ENCODE measurements around the gene EYS. TPM values are rescaled to one million over a fixed set of nuclear protein-coding genes. Genes with fewer than 3 reads are reported as not detected.

Gene EYS
- polyA plus RNA-seq, 1 experiment: not detected

GRCh38 chr6:64750910-64751309, 956.1 kb downstream of the EYS start:
- ChIA-PET CTCF (no interaction called here), POLR2A (no interaction called here)
- no peak for DNase-seq (ENCODE audit: low read depth, low spot score)
- no peak for TF ChIP-seq CTCF (IDR thresholded peaks at IDR 0.05; ENCODE audit: low read depth, low read length)
- Histone ChIP-seq H3K27me3 (ENCODE audit: control insufficient read depth, insufficient read depth, low read length) (no peaks in the 10 kb centered on the region), H3K4me3 (ENCODE audit: low read depth, low read length) (no peak overlapping the region), H3K9me3 (ENCODE audit: control insufficient read depth, insufficient read depth, low read length) (no peaks in the 10 kb centered on the region), H3K27ac (ENCODE audit: low read depth, low read length) (no peak overlapping the region)

GRCh38 chr6:64737418-64737817, 969.6 kb downstream of the EYS start:
- ChIA-PET CTCF (no interaction called here), POLR2A (no interaction called here)
- no peak for TF ChIP-seq CTCF (IDR thresholded peaks at IDR 0.05; ENCODE audit: low read depth, low read length)
- Histone ChIP-seq H3K4me3 (ENCODE audit: low read depth, low read length) (no peak overlapping the region), H3K27me3 (ENCODE audit: control insufficient read depth, insufficient read depth, low read length) (no peaks in the 10 kb centered on the region), H3K9me3 (ENCODE audit: control insufficient read depth, insufficient read depth, low read length) (no peaks in the 10 kb centered on the region), H3K27ac (ENCODE audit: low read depth, low read length) (no peak overlapping the region)
- DNase-seq (ENCODE audit: low read depth, low spot score): no peak

- no peaks in the 10 kb centered on the region for H3K27me3 ChIP-seq (ENCODE audit: control insufficient read depth, insufficient read depth, low read length)
- H3K9me3 ChIP-seq (ENCODE audit: control insufficient read depth, insufficient read depth, low read length): no peaks in the 10 kb centered on the region
- DNase-seq (ENCODE audit: low read depth, low spot score): no peak
- H3K27ac ChIP-seq (ENCODE audit: low read depth, low read length): no peak overlapping the region
- no peak for TF ChIP-seq CTCF (IDR thresholded peaks at IDR 0.05; ENCODE audit: low read depth, low read length)
- ChIA-PET POLR2A (no interaction called here), CTCF (no interaction called here)
- H3K4me3 ChIP-seq (ENCODE audit: low read depth, low read length): no peak overlapping the region
These were observed 970.5 kb downstream of the EYS start for GRCh38 chr6:64736421-64736950.

GRCh38 chr6:64733433-64733832, 973.6 kb downstream of the EYS start:
- no peak for DNase-seq (ENCODE audit: low read depth, low spot score)
- Histone ChIP-seq H3K27me3 (ENCODE audit: control insufficient read depth, insufficient read depth, low read length) (no peaks in the 10 kb centered on the region), H3K4me3 (ENCODE audit: low read depth, low read length) (no peak overlapping the region), H3K27ac (ENCODE audit: low read depth, low read length) (no peak overlapping the region), H3K9me3 (ENCODE audit: control insufficient read depth, insufficient read depth, low read length) (no peaks in the 10 kb centered on the region)
- CTCF ChIA-PET: no interaction called here
- POLR2A ChIA-PET: no interaction called here
- no peak for TF ChIP-seq CTCF (IDR thresholded peaks at IDR 0.05; ENCODE audit: low read depth, low read length)

GRCh38 chr6:64732888-64733287, 974.1 kb downstream of the EYS start:
- H3K27ac ChIP-seq (ENCODE audit: low read depth, low read length): no peak overlapping the region
- CTCF ChIA-PET: no interaction called here
- no peaks in the 10 kb centered on the region for H3K27me3 ChIP-seq (ENCODE audit: control insufficient read depth, insufficient read depth, low read length)
- no peak overlapping the region for H3K4me3 ChIP-seq (ENCODE audit: low read depth, low read length)
- TF ChIP-seq CTCF (IDR thresholded peaks at IDR 0.05; ENCODE audit: low read depth, low read length): no peak
- DNase-seq (ENCODE audit: low read depth, low spot score): no peak
- no peaks in the 10 kb centered on the region for H3K9me3 ChIP-seq (ENCODE audit: control insufficient read depth, insufficient read depth, low read length)
- POLR2A ChIA-PET: no interaction called here

Data from AG04450 (cell line).